Spleen (tissue), 7 donors: ENCODE results near the gene SIMC1.

Experiments
- POLR2A ChIP-seq, 3 donors: fragments of 450-650 bp; IDR thresholded peaks; one replicate each; pipeline ENCODE4 v1.5.1; 2017; ENCODE audit warnings: antibody characterized with exemption in 3 of 3, mild to moderate bottlenecking in 1 of 3
- TF ChIP-seq, protein P1 (sequence below), 11 experiments: fragments of 200-600 bp in 7 of 11; fragments of 450-650 bp in 4 of 11; sonication (generic) in 4 of 11; IDR thresholded peaks in 8 of 11; conservative IDR thresholded peaks in 3 of 11; 1 replicate in 7 of 11; 2 replicates in 4 of 11; pipeline versions ENCODE4 v1.4.0 to v1.8.0; 2016 to 2021; ENCODE audit warnings: antibody characterized with exemption in 11 of 11, inconsistent platforms in 4 of 11, mild to moderate bottlenecking in 1 of 11
- donor health status: DM: no; HTN: no; CAD: no; lungs with moderate emphysema.
- donor health status: DM: no; HTN: no; CAD: no.
- donor health status: DM: no; HTN: no; CAD: no.

- TF ChIP-seq, protein P1, sequence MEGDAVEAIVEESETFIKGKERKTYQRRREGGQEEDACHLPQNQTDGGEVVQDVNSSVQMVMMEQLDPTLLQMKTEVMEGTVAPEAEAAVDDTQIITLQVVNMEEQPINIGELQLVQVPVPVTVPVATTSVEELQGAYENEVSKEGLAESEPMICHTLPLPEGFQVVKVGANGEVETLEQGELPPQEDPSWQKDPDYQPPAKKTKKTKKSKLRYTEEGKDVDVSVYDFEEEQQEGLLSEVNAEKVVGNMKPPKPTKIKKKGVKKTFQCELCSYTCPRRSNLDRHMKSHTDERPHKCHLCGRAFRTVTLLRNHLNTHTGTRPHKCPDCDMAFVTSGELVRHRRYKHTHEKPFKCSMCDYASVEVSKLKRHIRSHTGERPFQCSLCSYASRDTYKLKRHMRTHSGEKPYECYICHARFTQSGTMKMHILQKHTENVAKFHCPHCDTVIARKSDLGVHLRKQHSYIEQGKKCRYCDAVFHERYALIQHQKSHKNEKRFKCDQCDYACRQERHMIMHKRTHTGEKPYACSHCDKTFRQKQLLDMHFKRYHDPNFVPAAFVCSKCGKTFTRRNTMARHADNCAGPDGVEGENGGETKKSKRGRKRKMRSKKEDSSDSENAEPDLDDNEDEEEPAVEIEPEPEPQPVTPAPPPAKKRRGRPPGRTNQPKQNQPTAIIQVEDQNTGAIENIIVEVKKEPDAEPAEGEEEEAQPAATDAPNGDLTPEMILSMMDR (IDR thresholded peaks at IDR 0.05 in 8 of 11, conservative IDR thresholded peaks at IDR 0.05 in 3 of 11), result no peak
- TF ChIP-seq POLR2A (IDR thresholded peaks at IDR 0.05), result no peak
These were observed 99.7 kb downstream of the SIMC1 start for GRCh38 chr5:176337913-176338312.
